AG10803 (cell line): Measurements from ENCODE around the gene MAP4K4.

Experiments used
- DNase-seq: peaks from one replicate; pipeline ENCODE4 v3.0.0; 2010; ENCODE audit warnings: low read depth
- H3K4me3 ChIP-seq: 2 replicates; pipeline ENCODE4 v1.5.1; 2011; ENCODE audit warnings: mild to moderate bottlenecking, low read length, control low read depth
- TF ChIP-seq, protein P1 (sequence below): conservative IDR thresholded peaks from 2 replicates; pipeline ENCODE4 v1.5.1; 2011; ENCODE audit warnings: mild to moderate bottlenecking, low read length, control low read depth, inconsistent platforms

MAP4K4 gene

DNA sequence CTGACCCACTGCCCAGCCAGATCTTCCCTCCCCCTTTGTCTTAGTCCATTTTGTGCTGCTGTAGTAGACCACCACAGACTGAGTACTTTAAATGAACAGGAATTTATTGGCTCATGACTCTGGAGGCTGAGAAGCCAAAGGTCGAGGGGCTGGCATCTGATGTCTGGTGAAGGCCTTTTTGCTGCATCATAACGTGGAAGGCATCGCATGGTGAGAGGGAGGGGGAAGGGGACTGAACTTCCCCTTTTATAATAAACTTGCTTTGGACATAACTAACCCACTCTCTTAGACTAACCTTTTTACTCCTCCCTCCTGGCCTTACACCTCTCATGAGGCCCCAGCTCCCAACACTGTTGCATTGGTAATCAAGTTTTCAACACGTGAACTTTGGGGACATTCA, 83.8 kb downstream of the MAP4K4 start:
- DNase-seq: no peak
- TF ChIP-seq, protein P1, sequence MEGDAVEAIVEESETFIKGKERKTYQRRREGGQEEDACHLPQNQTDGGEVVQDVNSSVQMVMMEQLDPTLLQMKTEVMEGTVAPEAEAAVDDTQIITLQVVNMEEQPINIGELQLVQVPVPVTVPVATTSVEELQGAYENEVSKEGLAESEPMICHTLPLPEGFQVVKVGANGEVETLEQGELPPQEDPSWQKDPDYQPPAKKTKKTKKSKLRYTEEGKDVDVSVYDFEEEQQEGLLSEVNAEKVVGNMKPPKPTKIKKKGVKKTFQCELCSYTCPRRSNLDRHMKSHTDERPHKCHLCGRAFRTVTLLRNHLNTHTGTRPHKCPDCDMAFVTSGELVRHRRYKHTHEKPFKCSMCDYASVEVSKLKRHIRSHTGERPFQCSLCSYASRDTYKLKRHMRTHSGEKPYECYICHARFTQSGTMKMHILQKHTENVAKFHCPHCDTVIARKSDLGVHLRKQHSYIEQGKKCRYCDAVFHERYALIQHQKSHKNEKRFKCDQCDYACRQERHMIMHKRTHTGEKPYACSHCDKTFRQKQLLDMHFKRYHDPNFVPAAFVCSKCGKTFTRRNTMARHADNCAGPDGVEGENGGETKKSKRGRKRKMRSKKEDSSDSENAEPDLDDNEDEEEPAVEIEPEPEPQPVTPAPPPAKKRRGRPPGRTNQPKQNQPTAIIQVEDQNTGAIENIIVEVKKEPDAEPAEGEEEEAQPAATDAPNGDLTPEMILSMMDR: no peak
- H3K4me3 ChIP-seq: no peak overlapping the region

DNA sequence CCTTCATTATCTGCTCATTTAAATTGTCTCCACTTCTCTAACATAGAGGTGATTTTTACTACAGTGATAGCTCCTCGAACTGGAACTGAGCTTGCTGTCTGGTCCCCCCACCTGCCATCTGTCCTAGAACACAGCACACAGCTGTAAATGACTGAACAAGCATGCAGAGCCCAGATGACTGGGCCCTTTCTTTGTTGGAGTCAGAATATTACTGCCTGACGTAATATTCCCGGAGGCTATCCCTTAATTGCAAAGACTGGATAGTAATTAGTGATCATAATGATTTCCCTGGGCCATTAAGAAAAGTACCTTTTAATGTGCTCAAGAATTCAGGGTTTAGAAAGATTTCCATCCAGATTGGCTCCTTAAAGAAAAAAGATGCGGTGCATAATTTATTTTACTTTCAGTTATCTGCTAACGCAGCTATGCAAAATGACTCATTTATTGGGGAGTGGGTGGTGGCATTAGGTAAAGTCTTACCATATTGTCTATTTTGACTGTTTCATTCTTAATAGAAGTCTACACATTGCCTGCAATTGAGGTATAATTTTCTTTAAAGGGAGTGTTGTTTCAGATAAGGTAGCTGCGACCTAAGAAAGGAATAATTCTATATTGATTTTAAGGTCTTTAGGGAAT, 84.4 kb downstream of the MAP4K4 start:
- DNase-seq: no peak
- TF ChIP-seq, protein P1: no peak
- H3K4me3 ChIP-seq: no peak overlapping the region

DNA sequence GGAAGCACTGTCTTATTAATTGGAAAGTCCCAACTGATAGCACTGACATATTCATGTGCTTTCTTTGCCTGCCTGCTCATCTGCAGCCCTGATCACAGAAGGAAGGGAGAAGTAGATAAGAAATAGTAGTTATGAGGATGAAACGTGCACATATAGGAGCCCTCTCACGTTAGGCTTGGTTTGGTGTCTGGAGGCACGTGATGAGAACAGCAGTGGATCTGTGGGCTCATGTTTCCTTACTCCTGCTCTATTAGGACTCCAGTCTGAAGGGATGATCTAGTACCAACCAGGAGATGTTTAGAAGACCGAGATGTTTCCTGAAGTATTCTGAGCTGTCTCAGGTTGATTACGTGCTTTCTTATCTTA, 84.9 kb downstream of the MAP4K4 start:
- H3K4me3 ChIP-seq: no peak overlapping the region
- TF ChIP-seq, protein P1: no peak
- no peak for DNase-seq

DNA sequence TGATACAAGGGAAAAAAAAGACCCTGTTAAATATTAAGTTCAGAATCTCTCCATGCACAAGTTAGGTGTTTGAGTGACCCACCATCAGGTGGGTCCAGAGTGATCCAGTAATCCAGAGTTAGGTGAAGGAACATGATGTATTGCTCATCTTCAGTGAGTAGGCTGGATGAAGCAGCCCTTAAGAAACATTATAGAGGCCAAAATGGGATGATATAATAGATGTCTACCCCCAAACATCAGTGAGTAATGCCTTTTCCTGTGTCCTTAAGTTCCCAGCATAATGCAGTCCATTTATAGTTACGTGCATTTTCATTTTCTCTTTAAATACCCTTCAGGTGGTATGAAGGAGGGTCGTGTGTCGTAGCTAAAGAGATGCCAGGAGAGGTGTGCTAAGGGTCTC, 89.6 kb downstream of the MAP4K4 start:
- TF ChIP-seq, protein P1: no peak
- no peak for DNase-seq
- no peak overlapping the region for H3K4me3 ChIP-seq

DNA sequence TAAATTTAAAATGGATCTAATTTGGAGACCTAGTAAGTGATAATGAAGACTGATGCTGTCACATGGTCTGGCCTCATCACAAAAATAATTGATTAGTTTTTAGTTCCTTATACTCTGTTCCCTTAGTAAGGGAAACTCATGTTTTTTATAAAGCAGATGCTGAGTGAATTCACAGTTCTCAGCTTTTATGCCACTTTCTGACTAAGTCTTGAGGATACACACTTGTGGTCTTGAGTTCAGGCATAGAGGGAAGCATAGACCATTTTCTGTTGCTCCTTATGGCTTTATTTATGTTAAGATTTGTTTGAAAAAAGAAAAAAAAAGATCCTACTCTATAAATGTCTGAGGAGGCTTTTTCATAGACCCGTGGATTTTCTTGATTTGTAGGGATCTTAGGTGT, 91.1 kb downstream of the MAP4K4 start:
- TF ChIP-seq, protein P1: no peak
- no peak for DNase-seq
- H3K4me3 ChIP-seq: no peak overlapping the region

DNA sequence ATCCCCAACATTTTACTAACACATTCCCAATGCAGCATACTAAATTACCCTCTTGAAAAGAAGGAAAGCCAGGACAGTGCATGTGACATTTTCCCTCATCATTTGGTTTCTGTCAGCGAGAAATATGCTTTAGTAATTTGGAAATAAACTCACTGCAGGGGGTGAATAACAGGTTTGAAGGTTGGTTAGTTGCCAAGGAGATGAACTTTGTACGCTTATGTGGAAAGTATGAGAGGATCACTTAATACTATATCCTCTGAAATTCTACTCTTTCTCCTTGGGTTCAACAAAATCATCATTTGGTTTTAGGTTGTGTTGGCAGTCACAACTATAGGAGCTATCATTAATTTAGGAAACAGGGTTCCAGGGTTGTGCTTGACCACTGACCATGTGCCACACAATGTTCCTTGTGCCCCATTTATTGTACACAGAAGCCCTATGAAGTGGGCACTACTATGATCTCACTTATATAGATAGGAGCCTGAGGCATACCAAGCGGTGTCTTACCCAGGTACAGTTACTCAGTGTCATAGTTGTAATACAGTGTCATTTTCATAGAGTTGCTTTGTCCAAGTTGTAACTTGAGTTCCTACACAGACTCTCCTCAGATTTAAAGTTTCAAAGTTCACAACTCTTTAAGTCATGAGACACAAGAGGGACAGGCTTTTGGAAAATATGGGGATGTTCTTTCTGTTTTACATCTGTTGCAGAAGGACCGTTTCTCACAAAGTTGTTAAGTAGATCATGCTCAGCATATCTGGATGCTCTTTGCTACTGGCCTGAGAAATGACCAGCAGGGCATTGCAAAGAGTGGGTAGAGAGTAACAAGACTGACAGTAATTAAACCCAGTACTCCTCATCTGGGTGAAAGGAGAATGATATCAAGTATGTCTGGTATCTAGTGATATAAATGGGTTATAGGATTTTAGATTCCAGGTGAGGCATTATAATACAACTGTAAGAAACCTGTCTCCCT, 91.8 kb downstream of the MAP4K4 start:
- TF ChIP-seq, protein P1: no peak
- H3K4me3 ChIP-seq: no peak overlapping the region
- DNase-seq: no peak

DNA sequence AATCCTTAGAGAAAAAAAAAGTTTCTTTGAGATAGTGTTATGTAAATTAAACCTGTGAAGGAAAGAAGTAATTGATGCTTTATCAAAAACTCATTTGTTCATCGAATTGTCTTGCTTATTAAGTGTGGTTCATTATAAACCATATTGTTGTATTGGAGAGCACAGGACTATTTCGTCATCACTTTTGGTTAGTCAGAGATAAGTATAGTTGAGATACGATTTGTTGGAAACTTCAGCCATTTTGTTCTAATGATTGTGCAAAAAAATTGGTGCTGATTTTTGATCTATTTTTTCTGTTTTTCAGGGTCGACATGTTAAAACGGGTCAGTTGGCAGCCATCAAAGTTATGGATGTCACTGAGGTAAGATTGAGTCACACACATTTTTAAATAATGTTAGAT, 92.9 kb downstream of the MAP4K4 start:
- no peak for DNase-seq
- H3K4me3 ChIP-seq: no peak overlapping the region
- TF ChIP-seq, protein P1: no peak
